ENCODE measurements around the gene VWA7.
"Not testable (repeated sequence)": the region's sequence is repeated elsewhere in the genome, so short reads cannot be mapped to it uniquely, and the experiment has no call there.

Gene VWA7

GRCh38 chr6:31815025-31815838 is 38.1 kb upstream of the VWA7 start, which contains the start of the genes HSPA1A and HSPA1L:
Gene HSPA1A, plus strand, starts transcription at chr6:31815543. Its CDS starts 214 bp downstream, at chr6:31815757.
Gene HSPA1L, minus strand, starts transcription at chr6:31815283. Its CDS starts 3,311 bp downstream, at chr6:31811972.
- peak; percentile 97 for DNase-seq (ENCODE audit: low read depth)
- no peaks in the 10 kb centered on the region for H3K27me3 ChIP-seq (replicated peaks; ENCODE audit: control insufficient read depth, insufficient read depth, low read length)
- no peaks in the 10 kb centered on the region for H3K9me3 ChIP-seq (ENCODE audit: control insufficient read depth, low read length)
- peak within 1 kb of the TSS; percentile 91 for H3K9ac ChIP-seq (ENCODE audit: low read length)
- H3K4me1 ChIP-seq (ENCODE audit: control insufficient read depth, insufficient read depth, low read length), result peaks cover 32% of the 10 kb centered on the region
- peak within 1 kb of the TSS; percentile 90 for H3K4me3 ChIP-seq (ENCODE audit: low read length)
- no peaks in the 10 kb centered on the region for H3K36me3 ChIP-seq (ENCODE audit: control insufficient read depth, insufficient read depth, low read length, severe bottlenecking)

DNA sequence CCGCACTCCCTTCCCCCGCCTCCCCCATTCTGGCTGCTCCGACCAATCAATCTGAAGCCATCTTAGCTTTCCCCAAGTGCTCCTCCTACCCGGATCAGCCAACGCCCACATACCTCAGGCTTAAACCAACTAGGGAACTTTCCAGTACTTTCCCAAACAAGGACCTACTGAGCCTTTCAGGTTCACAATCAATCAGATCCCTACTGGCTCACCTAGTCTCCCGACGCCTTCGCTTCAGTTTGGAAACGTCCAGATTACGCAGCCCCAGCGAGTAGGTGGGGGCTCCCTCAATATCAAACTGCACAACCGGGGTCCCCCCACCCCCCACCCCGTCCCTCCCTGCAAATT is 37.5 kb upstream of the VWA7 start:
- Histone ChIP-seq H3K27me3 (replicated peaks; ENCODE audit: control insufficient read depth, insufficient read depth, low read length) (no peaks in the 10 kb centered on the region), H3K4me1 (ENCODE audit: control insufficient read depth, insufficient read depth, low read length) (peaks cover 28% of the 10 kb centered on the region), H3K9ac (ENCODE audit: low read length) (peak overlapping the region; percentile 86), H3K4me3 (ENCODE audit: low read length) (peak overlapping the region; percentile 90), H3K36me3 (ENCODE audit: control insufficient read depth, insufficient read depth, low read length, severe bottlenecking) (no peaks in the 10 kb centered on the region), H3K9me3 (ENCODE audit: control insufficient read depth, low read length) (no peaks in the 10 kb centered on the region)
- peak; percentile 98 for DNase-seq (ENCODE audit: low read depth)

GRCh38 chr6:31813465-31813849 is 36.3 kb upstream of the VWA7 start:
- H3K4me3 ChIP-seq (ENCODE audit: low read length), result peak overlapping the region; percentile 76

GRCh38 chr6:31811645-31812044 is 34.5 kb upstream of the VWA7 start:
- H3K4me3 ChIP-seq (ENCODE audit: low read length), result no peak overlapping the region
- peaks cover 12% of the 10 kb centered on the region for H3K4me1 ChIP-seq (ENCODE audit: control insufficient read depth, insufficient read depth, low read length)
- no peaks in the 10 kb centered on the region for H3K27me3 ChIP-seq (replicated peaks; ENCODE audit: control insufficient read depth, insufficient read depth, low read length)
- H3K9ac ChIP-seq (ENCODE audit: low read length), result no peak overlapping the region
- H3K9me3 ChIP-seq (ENCODE audit: control insufficient read depth, low read length), result no peaks in the 10 kb centered on the region
- no peaks in the 10 kb centered on the region for H3K36me3 ChIP-seq (ENCODE audit: control insufficient read depth, insufficient read depth, low read length, severe bottlenecking)
- no peak for DNase-seq (ENCODE audit: low read depth)

More at GRCh38 chr6:31813465-31813849, 36.3 kb upstream of the VWA7 start:
- no peaks in the 10 kb centered on the region for H3K9me3 ChIP-seq (ENCODE audit: control insufficient read depth, low read length)
- H3K9ac ChIP-seq (ENCODE audit: low read length), result peak overlapping the region; percentile 91
- H3K27me3 ChIP-seq (replicated peaks; ENCODE audit: control insufficient read depth, insufficient read depth, low read length), result no peaks in the 10 kb centered on the region
- no peaks in the 10 kb centered on the region for H3K36me3 ChIP-seq (ENCODE audit: control insufficient read depth, insufficient read depth, low read length, severe bottlenecking)
- DNase-seq (ENCODE audit: low read depth), result no peak
- H3K4me1 ChIP-seq (ENCODE audit: control insufficient read depth, insufficient read depth, low read length), result peaks cover 17% of the 10 kb centered on the region

DNA sequence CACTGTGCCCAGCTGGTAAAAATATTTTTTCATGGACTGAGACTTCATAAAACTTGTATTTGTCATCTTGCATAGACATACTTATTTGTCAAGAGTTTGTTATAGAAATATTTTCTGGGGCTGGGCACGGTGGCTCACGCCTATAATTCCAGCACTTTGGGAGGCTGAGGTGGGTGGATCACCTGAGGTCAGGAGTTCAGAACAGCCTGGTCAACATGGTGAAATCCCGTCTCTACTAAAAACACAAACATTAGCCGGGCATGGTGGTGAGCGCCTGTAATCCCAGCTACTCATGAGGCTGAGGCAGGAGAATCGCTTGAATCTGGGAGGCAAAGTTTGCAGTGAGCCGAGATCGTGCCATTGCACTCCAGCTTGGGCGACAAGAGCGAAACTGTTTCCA is 31.5 kb upstream of the VWA7 start:
- not testable (repeated sequence) for H3K4me3 ChIP-seq (ENCODE audit: low read length); H3K9ac ChIP-seq (ENCODE audit: low read length); DNase-seq (ENCODE audit: low read depth); H3K9me3 ChIP-seq (ENCODE audit: control insufficient read depth, low read length); H3K27me3 ChIP-seq (replicated peaks; ENCODE audit: control insufficient read depth, insufficient read depth, low read length); H3K36me3 ChIP-seq (ENCODE audit: control insufficient read depth, insufficient read depth, low read length, severe bottlenecking)
- peaks cover 14% of the 10 kb centered on the region for H3K4me1 ChIP-seq (ENCODE audit: control insufficient read depth, insufficient read depth, low read length)

- H3K36me3 ChIP-seq (ENCODE audit: control insufficient read depth, insufficient read depth, low read length, severe bottlenecking), result peaks cover 3% of the 10 kb centered on the region
- peaks cover 9% of the 10 kb centered on the region for H3K4me1 ChIP-seq (ENCODE audit: control insufficient read depth, insufficient read depth, low read length)
- H3K27me3 ChIP-seq (replicated peaks; ENCODE audit: control insufficient read depth, insufficient read depth, low read length), result no peaks in the 10 kb centered on the region
- peak within 1 kb of the TSS; percentile 87 for H3K4me3 ChIP-seq (ENCODE audit: low read length)
- H3K9ac ChIP-seq (ENCODE audit: low read length), result peak within 1 kb of the TSS; percentile 93
- DNase-seq (ENCODE audit: low read depth), result peak; percentile 99
- H3K9me3 ChIP-seq (ENCODE audit: control insufficient read depth, low read length), result no peaks in the 10 kb centered on the region
Measured at GRCh38 chr6:31806470-31807272, 29.5 kb upstream of the VWA7 start, which contains the start of gene LSM2. Gene LSM2, minus strand, starts transcription at chr6:31806966. Its CDS starts 209 bp downstream, at chr6:31806757.

DNA sequence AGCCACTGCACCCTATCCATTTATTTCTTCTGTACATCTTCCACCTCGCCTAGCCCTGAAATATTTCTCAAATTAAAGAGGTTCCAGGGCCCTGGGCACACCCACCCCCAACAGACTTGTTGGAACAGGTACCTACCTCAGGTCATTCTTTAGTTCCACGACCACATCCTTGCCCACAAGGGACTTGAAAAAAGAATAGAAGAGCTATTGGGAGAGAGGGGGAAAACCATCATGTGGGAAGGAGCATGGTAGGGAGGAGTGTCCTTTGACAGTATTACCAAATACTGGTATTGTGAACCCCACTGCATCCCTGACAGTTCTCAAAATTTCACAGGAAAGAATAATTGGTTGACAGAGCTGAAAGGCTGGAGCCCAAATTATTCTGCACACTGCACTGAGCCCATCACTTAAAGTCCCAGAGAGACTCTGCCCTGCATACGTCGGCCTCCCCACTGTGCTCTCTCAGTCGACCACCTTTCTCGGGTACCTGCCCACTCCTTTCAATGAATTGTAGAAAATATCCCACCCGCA is 28.9 kb upstream of the VWA7 start:
- H3K4me1 ChIP-seq (ENCODE audit: control insufficient read depth, insufficient read depth, low read length), result peaks cover 9% of the 10 kb centered on the region
- H3K9ac ChIP-seq (ENCODE audit: low read length), result peak overlapping the region; percentile 93
- peaks cover 4% of the 10 kb centered on the region for H3K36me3 ChIP-seq (ENCODE audit: control insufficient read depth, insufficient read depth, low read length, severe bottlenecking)
- H3K27me3 ChIP-seq (replicated peaks; ENCODE audit: control insufficient read depth, insufficient read depth, low read length), result no peaks in the 10 kb centered on the region
- no peaks in the 10 kb centered on the region for H3K9me3 ChIP-seq (ENCODE audit: control insufficient read depth, low read length)
- H3K4me3 ChIP-seq (ENCODE audit: low read length), result peak overlapping the region; percentile 87
- DNase-seq (ENCODE audit: low read depth), result no peak

GRCh38 chr6:31801031-31801927 is 24.2 kb upstream of the VWA7 start:
- not testable (repeated sequence) for DNase-seq (ENCODE audit: low read depth); H3K4me1 ChIP-seq (ENCODE audit: control insufficient read depth, insufficient read depth, low read length); H3K9ac ChIP-seq (ENCODE audit: low read length); H3K27me3 ChIP-seq (replicated peaks; ENCODE audit: control insufficient read depth, insufficient read depth, low read length); H3K9me3 ChIP-seq (ENCODE audit: control insufficient read depth, low read length); H3K4me3 ChIP-seq (ENCODE audit: low read length)
- H3K36me3 ChIP-seq (ENCODE audit: control insufficient read depth, insufficient read depth, low read length, severe bottlenecking), result peaks cover 12% of the 10 kb centered on the region

GRCh38 chr6:31799781-31800180 is 22.7 kb upstream of the VWA7 start:
- Histone ChIP-seq H3K9me3 (ENCODE audit: control insufficient read depth, low read length) (no peaks in the 10 kb centered on the region), H3K4me3 (ENCODE audit: low read length) (no peak overlapping the region), H3K9ac (ENCODE audit: low read length) (no peak overlapping the region), H3K36me3 (ENCODE audit: control insufficient read depth, insufficient read depth, low read length, severe bottlenecking) (peaks cover 12% of the 10 kb centered on the region), H3K27me3 (replicated peaks; ENCODE audit: control insufficient read depth, insufficient read depth, low read length) (no peaks in the 10 kb centered on the region), H3K4me1 (ENCODE audit: control insufficient read depth, insufficient read depth, low read length) (no peaks in the 10 kb centered on the region)
- DNase-seq (ENCODE audit: low read depth), result no peak

- Histone ChIP-seq H3K4me1 (ENCODE audit: control insufficient read depth, insufficient read depth, low read length) (peaks cover 3% of the 10 kb centered on the region), H3K9ac (ENCODE audit: low read length) (no peak overlapping the region), H3K36me3 (ENCODE audit: control insufficient read depth, insufficient read depth, low read length, severe bottlenecking) (peaks cover 14% of the 10 kb centered on the region), H3K4me3 (ENCODE audit: low read length) (no peak overlapping the region), H3K27me3 (replicated peaks; ENCODE audit: control insufficient read depth, insufficient read depth, low read length) (no peaks in the 10 kb centered on the region), H3K9me3 (ENCODE audit: control insufficient read depth, low read length) (no peaks in the 10 kb centered on the region)
- DNase-seq (ENCODE audit: low read depth), result no peak
Measured at GRCh38 chr6:31797588-31797987, 20.5 kb upstream of the VWA7 start.
